GM19467 (cell line): ENCODE results near the gene CHRM2.

ENCODE experiments used
- ATAC-seq: cut with Tn5 transposase; IDR thresholded peaks from one replicate; pipeline ENCODE4 v1.9.1; 2021; ENCODE audit warnings: mild to moderate bottlenecking, moderate library complexity; ENCODE audit not compliant: unreplicated experiment

CHRM2 gene

DNA sequence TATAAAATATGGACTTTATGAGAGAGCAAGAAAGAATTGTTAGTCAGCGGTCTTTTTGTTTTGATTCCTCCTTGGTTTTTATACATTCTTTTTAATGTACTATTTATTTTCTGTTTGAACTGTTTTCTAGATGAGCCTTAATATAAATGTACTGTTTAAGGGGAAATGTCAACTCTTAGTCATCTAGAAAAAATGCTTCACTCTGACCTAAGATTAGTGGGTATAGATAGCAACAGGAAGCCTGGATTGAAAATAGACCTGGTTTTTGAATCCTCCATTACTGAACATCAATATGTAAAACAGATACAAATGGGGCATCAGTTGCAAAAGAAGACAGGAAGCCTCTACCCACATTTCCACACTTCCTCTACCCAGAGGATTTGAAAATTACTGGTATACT lies 87.8 kb downstream of the CHRM2 start:
- ATAC-seq = no peak

GRCh38 chr7:136956671-136957070 lies 88.2 kb downstream of the CHRM2 start:
- no peak for ATAC-seq

DNA sequence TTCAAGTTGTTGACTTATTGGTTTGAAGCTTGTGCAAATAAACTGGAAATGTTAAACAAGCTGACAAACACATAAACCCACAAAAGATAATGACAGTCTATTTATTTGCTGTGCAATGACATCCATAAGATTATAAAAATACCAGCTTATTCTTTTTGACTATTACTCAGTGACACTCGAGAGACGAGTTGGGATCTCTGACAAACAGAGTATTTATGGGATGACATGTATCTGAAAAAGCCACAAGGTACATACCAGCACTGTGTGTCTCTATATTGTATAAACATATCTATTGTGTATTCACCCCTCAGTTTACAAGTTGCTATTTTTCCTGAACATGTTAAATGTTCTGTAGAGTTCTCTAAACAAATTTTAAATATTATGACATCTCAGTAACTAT lies 88.9 kb downstream of the CHRM2 start:
- ATAC-seq = no peak

- ATAC-seq = no peak
Observed at GRCh38 chr7:136958016-136958415, 89.6 kb downstream of the CHRM2 start.

DNA sequence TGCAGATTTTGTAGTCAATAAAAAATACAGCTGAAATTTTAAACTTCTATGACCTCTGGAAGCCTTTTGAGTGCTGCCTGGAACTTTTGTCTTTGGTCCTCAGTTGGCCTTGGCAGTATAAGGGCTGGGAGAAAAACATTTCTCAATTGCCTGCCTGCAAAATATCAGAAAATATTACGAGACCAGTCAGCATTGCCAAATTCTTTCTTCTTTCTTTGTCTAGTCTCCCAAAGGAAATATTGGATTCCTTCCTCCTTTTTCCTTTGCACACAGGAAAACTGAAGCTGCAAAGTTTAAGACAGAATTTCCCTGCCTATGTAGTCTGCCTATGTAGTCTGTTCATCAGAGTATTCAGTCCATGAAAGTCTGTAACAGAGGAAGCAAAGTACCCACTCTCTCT lies 95.9 kb downstream of the CHRM2 start:
- no peak for ATAC-seq

DNA sequence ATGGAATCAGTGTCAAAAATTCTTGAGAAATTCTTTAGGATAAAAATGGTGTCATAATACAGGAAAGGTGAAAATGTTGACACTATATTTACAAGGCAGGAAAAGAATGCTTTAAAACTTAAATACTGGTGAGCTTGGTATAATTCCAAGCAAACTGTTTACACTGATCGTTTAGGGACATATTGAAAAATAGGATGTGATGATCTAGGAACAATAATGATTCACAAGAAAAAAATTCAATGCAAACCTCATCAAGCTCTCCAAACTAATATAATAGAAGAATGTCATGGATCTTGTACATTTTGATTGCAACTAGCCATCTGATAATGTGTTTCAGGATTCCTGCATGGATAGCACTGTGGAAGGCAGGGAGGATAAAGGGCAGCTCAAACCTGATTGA lies 98.4 kb downstream of the CHRM2 start:
- no peak for ATAC-seq

GRCh38 chr7:136969761-136970160 lies 101.3 kb downstream of the CHRM2 start:
- ATAC-seq = no peak

DNA sequence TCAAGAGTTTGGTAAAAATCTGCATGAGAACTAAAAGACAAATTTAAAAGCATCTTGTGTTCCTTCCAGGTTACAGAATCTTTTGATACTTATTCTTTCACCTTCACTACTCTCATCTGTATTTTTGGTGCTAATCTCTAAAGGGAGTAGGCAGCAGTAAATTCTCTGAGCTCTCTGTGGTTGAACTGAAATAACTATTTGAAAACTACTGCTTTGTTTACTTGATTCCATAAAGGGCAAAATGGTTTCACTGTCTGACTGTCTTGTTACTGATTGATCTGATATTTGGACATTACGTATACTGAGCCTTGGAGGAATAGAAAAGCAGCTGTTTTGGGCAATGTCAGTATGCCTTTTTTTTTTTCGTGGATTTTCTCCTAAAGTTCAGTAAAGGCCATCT lies 103.3 kb downstream of the CHRM2 start:
- ATAC-seq = no peak

DNA sequence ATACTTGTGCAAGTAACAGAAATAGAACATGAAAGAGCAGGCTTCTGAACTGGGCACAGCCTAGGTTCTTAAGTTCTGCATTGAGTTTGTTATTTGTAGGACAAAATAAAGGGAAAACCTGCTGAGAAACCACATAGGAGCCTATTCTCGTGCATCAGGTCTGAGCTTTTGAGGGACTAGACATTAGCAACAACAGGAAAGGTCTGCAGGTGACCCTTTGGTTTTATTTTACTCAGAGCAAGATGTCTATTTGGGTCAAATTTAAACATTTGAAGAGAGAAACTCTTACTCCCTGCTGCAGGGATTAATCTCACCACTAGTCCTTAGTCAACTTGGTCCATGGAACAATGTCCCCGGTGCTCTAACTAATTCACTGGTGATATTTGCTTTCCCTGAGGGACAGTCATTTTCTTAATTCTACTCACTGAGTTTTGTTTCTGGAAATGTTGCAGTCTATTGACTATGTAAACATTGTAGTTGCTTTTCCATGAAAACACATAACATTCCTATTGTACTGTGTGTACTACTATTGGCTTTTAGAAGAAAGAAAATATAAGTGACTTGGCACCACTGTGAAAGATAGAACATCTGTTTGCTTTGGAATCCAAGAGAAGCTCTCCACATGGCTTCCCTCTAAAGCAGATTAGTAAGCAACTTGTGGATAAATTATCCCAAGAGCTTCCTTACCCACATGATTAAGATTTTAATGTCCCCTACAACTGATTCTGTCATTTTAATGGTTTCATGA lies 108.2 kb downstream of the CHRM2 start:
- ATAC-seq = no peak

DNA sequence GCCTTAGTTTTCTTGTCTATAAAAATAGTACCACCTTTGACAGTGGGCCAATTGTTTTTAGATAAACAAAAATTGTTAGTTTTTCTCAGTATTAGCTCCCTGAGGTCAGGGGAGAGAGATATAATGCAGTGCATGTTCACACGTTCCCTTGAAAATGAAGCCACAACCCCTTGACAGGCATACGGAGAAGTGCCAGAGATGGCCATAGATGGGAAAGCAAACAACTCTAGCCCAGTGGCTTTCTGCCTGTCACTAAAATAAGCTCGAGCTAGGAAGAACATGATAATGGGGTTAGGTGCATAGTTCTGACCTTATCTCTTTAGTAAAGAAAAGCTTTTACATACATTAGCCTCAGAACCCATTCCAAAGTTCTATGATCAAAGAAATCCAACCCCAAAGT lies 124.9 kb downstream of the CHRM2 start:
- no peak for ATAC-seq

DNA sequence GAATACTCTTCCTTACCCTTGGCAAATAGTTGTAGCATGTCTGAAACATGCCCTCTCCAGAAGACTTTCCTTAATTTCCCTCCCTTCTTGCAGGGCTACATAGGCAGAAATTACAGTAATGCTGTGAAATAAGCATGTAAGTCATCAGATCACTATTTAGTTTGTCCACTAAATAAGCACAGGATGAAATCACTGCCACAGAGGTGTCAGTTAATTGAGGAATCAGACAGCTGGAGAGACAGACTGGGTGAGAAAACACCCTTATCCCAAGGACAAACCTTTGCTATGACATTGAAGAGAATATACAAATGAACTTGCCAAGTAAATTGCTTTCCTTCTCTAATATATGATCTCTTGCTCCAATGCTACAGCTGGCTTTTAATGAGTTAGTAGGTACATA lies 129.3 kb downstream of the CHRM2 start:
- ATAC-seq = no peak

DNA sequence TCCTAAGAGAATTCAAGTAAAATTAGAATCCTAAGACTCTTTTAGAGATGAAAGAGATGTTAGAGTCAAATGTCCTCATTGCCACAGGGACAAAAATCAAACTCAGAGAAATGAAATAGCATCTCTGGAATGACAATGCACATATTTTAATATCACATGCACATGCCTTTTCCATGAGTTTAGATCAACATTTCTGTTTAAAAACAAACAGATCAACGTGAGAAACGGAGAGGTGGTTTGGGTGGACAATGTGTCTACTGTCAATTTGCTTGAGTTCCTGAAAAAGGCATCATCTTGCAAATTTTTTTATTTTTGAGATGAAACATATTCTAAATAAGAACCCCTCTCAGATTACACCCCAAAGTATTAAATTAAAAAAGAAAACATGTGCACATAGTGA lies 130.0 kb downstream of the CHRM2 start:
- ATAC-seq = no peak

DNA sequence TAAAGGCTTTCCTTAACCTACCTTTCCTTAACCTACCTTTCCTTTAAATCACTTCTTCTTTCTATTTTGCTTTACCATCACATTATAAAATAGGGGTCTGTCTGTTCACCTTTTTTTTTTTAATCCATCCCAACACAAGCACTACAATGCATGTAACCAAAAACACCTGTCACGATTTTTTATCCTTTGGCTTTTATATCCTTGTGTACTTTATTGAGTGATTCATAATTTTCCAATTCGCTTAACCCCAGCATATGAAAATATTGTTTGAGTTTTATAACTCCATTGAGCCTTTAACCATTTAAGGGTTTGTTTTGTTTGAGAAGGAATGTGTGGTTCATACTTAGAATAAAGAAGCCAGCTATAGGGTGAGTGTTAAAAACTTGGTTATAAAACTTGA lies 132.2 kb downstream of the CHRM2 start:
- ATAC-seq = no peak

- no peak for ATAC-seq
Observed at GRCh38 chr7:137001041-137001440, 132.6 kb downstream of the CHRM2 start.

DNA sequence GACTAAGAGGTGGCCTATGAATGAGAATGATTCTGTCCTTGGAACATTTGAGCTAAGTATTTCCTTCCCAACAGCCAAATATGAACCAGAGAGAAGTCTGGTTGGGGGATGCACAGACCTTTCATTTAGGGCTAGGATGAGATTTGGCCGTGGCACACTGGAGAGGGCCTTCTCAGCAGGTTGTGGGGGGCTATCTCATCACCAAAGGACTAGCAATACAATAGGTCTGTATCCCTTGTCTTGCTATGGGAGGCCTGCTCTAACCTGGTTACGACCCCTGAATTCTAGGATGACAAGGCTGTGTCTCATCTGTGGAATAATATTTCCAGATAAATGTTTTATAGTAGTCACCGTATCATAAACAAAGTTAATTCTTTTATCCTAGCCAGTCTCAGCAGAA lies 133.0 kb downstream of the CHRM2 start:
- no peak for ATAC-seq

DNA sequence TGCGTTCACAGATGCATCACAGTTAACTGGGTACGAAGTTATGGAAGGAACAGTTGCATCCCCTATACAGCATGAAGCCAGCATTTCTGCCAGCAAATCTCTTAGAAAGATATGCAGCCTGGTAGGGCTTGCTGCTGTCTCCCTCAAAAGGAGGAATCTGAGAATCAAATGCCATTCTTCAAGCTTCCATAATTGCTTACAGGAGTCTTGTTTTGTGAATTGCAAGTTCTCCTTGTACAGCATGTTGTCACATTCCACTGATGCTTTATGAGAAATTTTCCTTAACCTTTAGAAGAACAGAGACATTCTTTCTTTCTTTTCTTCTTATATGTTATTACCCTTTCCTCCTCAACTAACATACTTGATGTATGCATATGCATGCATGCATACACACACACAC lies 134.6 kb downstream of the CHRM2 start:
- ATAC-seq = no peak

GRCh38 chr7:137003566-137003965 lies 135.1 kb downstream of the CHRM2 start:
- no peak for ATAC-seq

DNA sequence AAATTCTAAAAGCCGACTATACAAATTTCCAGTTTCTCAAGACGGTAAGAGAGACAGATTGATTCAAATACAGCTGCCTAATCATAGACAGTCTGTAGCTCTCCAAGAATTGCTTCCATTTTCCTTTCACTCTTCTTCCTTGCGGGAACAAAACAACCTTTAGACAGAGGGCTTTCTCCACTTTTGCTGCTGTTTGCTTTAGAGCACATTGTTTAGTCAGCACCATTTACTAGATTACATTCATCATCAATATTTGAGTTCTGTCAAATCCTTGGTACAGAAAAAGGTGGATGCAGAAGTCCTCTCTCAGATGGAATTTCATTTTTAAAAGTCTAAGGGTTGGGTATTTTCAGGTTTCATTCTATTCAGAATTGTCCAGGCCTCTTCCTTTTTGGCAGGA lies 137.4 kb downstream of the CHRM2 start:
- ATAC-seq = no peak

GRCh38 chr7:137006293-137006692 lies 137.8 kb downstream of the CHRM2 start:
- no peak for ATAC-seq

GRCh38 chr7:137007001-137007694 lies 138.7 kb downstream of the CHRM2 start:
- ATAC-seq = no peak

DNA sequence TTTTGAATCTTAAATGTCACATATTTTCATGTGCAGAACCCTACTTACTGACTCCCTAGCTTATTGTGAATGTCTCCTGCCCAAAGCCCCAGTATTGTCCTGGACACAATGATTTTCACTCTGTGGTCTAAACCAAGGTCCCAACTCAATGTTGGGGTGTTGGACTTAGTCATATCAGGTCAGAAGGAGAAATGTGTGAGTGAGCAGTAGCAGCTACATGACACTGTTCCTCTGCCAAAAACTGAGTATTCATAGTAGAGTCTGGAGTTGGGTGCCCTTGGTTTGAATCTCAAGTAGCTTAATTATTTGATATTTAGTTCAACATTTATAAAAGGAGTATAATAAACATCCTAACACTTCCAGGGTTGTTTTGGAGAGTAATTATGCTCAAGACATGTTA lies 141.0 kb downstream of the CHRM2 start:
- ATAC-seq = no peak

GRCh38 chr7:137015015-137015414 lies 146.6 kb downstream of the CHRM2 start:
- ATAC-seq = no peak

DNA sequence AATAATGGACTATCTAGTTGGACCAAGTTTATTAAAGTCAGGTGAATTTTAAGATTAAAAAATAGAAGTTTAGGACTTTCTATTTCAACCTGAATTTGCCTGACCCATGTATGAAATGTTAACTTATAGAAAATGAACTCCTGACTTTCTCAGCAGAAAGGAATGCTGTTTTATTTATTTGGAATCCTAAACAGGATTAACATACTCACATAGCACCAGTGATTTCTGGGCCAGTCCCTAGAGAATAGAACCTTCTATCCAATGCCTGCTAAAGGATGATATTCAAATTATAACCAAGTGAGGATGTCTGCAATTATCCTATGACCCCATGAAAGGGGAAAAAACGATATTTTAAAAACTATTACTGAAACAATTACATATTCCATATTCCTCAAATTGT lies 148.8 kb downstream of the CHRM2 start:
- ATAC-seq = no peak
